Activated CD4-positive, alpha-beta T cell treated with anti-CD3 and anti-CD28 coated beads, Interleukin-2, amount 50 U/mL, for 48 hours (primary cell): ENCODE data around the gene ULK4.
"Not testable (repeated sequence)": the region's sequence is repeated elsewhere in the genome, so short reads cannot be mapped to it uniquely, and the experiment has no call there.

ENCODE experiments used
- DNase-seq, 2 experiments: peaks; one replicate each; pipeline ENCODE4 v3.0.0-alpha.2; 2020

The ULK4 gene

GRCh38 chr3:41469083-41469482 lies 492.8 kb downstream of the ULK4 start:
- DNase-seq, result no peak

DNA sequence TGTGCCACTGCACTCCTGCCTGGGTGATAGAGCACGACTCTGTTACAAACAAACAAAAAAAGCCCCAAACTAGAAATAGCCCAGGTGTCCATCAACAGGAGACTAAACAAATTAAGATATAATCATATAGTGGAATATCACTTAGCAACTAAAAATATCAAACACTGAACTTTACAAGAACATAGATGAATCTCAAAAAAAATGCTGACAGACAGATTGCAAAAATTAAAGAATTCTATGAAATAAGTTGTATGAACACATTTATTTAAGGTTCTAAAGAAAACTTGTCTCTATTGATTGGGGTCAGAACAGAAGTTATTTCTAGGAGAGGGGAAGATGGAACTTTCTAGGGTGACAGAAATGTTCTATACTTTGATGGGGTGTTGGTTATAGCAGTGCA lies 494.4 kb downstream of the ULK4 start:
- DNase-seq, result no peak

- no peak for DNase-seq
Measured at GRCh38 chr3:41464858-41465257, 497.0 kb downstream of the ULK4 start.

DNA sequence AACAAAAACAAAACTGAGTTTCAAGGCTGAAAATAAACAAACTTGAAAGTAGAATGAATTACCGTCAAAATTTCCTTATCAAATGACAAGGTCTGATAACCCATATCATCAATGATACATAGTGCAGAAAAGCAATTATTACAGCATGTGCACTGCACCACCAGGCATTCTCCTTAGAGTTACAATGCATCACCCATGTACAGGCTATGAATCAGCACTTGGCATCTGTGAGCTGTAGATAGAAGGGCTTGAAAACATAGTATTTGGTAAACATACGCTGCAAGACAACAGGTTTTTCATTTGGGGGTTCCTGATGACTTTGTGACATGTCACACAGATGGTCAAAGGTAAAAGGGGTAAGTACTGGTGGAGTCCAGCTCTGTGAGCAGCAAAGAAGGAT lies 497.5 kb downstream of the ULK4 start:
- DNase-seq, result no peak

DNA sequence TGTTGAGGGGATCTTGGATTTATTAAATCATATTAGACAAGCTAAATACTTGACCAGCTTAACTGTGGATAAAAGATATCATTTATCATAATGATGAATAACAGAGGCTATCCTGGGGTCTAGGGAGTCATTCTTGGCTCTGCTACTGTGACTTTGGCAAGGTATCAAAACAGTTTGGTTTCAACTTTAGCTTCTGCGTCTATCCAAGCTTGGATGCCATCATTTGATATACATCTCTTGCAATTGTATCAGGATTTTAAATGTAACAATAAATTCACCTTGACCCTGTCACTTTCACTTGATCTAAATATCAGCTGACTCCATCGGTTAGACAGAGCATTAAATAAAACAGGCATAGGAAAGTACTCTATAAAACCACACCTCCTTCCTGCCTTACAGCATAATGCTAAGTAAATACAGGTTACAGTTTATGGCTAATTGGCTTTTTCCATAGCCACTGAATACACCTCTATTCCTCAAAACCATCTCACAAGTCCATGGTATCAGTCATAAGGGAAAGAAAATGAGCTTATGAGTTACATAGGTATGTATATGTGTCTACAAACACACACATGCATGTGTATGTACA lies 499.7 kb downstream of the ULK4 start:
- DNase-seq, result no peak

GRCh38 chr3:41460736-41461135 lies 501.2 kb downstream of the ULK4 start:
- no peak for DNase-seq

GRCh38 chr3:41457176-41457575 lies 504.7 kb downstream of the ULK4 start:
- DNase-seq, result no peak

- DNase-seq, result no peak
Measured at GRCh38 chr3:41456162-41456561, 505.7 kb downstream of the ULK4 start.

DNA sequence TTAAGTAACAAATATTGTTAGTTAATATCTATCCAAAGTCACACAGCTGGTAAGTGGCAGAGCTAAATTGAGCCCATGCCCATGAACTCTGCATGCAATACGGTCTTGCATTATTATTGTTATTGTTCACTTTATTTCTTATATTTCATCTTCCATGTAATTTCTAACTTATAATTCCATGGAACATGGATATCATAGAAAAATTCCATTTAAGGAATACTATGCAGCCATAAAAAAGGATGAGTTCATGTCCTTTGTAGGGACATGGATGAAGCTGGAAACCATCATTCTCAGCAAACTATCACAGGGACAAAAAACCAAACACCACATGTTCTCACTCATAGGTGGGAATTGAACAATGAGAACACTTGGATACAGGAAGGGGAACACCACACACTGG lies 508.3 kb downstream of the ULK4 start:
- not testable (repeated sequence) for DNase-seq

- DNase-seq, result no peak
Measured at GRCh38 chr3:41450416-41451231, 511.3 kb downstream of the ULK4 start.

DNA sequence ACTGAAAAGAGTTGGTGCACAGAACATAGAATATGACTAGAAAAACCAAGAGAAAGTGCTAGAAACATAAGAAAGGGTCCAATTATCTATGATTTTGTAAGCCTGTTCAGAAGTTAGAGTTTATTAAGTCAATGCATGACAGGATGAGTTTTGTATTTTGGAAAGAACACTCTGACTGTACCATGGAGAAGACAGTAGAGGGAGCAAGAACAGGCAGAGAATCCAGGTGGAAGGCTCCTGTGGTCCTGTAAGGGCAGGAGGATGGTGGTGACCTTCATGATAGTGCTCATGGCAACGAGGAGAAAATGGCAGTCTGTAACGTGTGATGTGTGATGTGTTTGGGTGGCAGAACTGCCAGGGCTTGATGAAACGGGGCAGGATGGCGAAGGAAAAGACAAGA lies 513.5 kb downstream of the ULK4 start:
- no peak for DNase-seq

DNA sequence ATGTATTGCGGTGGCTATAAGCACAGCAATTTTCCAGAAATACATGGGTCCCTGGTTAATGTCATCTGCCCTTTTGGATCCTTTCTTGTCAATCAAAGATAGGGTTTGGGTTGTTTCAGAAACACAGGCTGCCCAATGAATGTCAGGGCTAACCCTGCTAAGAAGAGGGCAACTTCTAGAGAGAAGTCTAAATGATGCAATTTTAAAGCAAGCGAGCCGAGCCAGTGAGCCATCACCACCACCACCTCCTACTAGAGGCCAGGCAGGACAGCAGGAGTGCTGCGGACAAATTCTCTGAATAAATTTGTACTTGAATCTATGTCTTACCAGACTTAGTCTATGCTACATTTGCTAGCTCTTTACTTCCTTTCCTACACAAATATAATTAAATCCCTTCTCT lies 514.2 kb downstream of the ULK4 start:
- no peak for DNase-seq

- DNase-seq, result not testable (repeated sequence)
Measured at GRCh38 chr3:41446316-41446715, 515.6 kb downstream of the ULK4 start.

DNA sequence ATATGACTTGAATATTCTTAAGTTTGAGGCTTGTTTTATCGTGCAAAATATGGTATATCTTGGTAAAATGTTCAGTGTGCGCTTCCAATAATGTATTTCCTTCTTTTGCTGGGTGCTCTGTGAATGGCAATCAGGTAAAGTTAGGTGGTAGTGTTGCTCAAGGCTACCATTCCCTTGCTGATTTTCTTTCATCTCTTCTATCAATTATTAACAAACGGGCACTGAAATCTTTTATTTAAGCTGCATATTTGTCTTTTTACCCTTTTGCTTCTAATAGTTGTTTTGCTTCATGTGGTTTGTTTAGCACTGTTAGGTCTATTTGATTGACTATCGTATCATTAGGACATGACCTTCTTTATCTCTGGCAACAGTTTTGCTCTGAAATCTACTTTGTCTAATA lies 520.3 kb downstream of the ULK4 start:
- DNase-seq, result no peak

DNA sequence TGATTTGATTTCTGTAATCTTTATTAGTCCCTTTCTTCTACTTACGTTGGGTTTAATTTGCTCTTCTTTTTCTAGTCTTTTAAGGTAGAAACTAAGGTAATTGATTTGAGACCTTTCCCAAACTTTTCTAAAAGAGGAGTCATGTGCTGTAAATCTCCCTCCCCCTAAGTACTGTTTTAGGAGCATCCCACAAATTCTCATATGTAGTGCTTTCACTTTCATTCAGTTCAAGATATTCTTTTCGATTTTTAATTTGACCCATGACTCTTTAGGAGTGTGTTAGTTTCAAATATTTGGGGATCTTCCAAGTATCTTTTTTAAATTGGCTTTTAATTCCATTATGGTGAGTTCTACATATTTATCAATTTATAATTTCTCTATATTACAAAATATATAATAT lies 520.8 kb downstream of the ULK4 start:
- no peak for DNase-seq

- no peak for DNase-seq
Measured at GRCh38 chr3:41436983-41437382, 524.9 kb downstream of the ULK4 start.

GRCh38 chr3:41434781-41435180 lies 527.1 kb downstream of the ULK4 start:
- no peak for DNase-seq

DNA sequence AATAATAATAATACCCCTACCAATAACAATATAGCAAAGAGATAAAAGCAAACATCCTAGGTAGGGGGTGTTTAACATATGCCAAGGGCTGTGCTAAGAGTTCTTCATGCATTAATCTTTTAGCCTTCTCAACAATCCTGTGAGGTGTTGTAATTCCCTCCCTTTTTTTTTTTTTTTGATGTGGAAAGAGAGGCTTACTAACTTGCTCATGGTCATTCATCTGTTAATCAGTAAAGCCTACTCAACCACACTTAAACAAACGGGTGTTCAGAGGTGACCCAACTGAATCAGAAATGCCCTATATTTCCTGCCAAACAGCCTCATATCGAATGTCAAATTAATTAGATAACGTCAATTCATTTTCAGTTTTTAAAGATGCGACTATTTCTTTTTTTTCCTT lies 530.5 kb downstream of the ULK4 start:
- no peak for DNase-seq

DNA sequence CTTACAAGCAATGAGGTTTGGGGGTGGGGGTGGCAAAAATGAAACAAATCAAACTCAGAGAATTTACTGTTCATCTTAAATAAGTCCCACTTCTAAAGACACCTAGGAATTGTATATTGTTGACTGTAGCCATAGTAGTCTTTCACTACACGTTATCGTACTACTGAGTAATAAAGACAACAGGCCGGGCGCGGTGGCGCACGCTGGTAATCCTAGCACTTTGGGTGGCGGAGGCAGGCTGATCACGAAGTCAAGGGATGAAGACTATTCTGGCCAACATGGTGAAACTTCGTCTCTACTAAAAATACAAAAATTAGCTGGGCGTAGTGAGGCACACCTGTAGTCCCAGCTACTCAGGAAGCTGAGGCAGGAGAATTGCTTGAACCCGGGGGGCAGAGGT lies 531.0 kb downstream of the ULK4 start:
- DNase-seq, result no peak

GRCh38 chr3:41430391-41430790 lies 531.5 kb downstream of the ULK4 start:
- no peak for DNase-seq

DNA sequence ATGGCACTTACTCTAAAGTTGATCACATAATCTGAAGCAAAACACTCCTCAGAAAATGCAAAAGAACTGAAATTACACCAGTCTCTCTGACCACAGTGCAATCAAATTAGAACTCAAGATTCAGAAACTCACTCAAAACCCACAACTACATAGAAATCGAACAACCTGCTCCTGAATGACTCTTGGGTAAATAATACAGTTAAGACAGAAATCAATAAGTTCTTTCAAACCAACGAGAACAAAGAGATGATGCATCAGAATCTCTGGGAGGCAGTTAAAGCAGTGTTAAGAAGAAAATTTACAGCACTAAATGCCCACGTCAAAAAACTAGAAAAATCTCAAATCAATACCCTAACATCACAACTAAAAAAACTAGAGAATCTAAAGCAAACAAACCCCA lies 535.4 kb downstream of the ULK4 start:
- no peak for DNase-seq

DNA sequence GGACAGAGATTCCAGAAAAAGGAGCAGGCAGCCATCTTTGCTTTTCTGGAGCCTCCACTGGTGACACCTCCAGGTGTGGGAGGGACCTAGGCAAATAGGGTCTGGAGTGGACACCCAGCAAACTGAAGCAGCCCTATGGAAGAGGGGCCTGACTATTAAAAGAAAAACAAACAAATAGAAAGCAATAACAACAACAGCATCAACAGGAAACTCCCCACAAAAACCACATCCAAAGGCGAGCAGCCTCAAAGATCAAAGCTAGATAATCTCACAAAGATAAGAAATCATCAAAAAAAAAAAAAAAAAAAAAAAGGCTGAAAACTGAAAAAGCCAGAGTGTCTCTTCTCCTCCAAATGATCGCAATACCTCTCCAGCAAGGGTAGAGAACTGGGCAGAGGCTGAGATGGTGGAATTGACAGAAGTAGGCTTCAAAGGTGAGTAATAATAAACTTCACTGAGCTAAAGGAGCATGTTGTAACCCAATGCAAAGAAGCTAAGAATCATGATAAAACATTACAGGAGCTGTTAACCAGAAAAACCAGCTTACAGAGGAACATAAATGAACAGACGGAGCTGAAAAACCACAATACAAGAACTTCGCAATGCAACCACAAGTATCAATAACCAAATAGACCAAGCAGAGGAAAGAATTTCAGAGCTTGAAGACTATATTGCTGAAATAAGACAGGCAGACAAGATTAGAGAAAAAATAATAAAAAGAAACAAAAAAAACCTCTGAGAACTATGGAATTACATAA lies 537.2 kb downstream of the ULK4 start:
- DNase-seq, result no peak

GRCh38 chr3:41419809-41420208 lies 542.1 kb downstream of the ULK4 start:
- DNase-seq, result no peak
